Measurements from ENCODE around the gene KRTAP10-5.
"Not testable (repeated sequence)": the region's sequence is repeated elsewhere in the genome, so short reads cannot be mapped to it uniquely, and the experiment has no call there.

Gene KRTAP10-5, protein sequence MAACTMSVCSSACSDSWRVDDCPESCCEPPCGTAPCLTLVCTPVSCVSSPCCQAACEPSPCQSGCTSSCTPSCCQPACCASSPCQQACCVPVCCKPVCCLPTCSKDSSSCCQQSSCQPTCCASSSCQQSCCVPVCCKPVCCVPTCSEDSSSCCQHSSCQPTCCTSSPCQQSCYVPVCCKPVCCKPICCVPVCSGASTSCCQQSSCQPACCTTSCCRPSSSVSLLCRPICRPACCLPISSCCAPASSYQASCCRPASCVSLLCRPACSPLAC

DNA sequence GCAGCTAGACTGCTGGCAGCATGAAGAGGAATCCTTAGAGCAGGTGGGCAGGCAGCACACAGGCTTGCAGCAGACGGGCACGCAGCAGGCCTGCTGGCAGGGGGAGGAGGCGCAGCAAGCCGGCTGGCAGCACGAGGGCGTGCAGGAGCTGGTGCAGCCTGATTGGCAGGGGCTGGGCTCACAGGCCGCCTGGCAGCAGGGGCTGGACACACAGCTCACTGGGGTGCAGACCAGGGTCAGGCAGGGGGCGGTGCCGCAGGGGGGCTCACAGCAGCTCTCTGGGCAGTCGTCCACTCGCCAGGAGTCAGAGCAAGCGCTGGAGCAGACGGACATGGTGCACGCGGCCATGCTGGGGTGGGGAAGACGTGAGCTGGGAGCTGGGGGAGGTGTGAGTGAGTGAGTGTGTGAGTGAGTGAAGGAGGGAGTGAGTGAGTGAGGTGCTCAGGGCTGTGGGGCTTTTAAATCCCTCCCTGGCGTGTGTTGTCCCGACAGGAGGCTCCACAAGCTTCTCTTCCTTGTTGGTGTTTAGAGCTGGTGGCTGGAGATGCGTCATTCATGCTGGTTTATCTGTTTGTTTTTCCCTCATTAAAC lies at the start of gene KRTAP10-5:
TSS of gene KRTAP10-5 (minus strand) at position 374 of the 591 bp plus-strand sequence. CDS start at position 348, 26 bp downstream.
- H2AFZ ChIP-seq (ENCODE audit: low read depth, low read length); H3K9me3 ChIP-seq (ENCODE audit: low read length); H3K36me3 ChIP-seq (ENCODE audit: insufficient read depth, low read length); H3K4me1 ChIP-seq (ENCODE audit: insufficient read depth, low read length); H3K27me3 ChIP-seq (ENCODE audit: insufficient read depth, low read length); H3K4me3 ChIP-seq (ENCODE audit: low read length): not testable (repeated sequence)

DNA sequence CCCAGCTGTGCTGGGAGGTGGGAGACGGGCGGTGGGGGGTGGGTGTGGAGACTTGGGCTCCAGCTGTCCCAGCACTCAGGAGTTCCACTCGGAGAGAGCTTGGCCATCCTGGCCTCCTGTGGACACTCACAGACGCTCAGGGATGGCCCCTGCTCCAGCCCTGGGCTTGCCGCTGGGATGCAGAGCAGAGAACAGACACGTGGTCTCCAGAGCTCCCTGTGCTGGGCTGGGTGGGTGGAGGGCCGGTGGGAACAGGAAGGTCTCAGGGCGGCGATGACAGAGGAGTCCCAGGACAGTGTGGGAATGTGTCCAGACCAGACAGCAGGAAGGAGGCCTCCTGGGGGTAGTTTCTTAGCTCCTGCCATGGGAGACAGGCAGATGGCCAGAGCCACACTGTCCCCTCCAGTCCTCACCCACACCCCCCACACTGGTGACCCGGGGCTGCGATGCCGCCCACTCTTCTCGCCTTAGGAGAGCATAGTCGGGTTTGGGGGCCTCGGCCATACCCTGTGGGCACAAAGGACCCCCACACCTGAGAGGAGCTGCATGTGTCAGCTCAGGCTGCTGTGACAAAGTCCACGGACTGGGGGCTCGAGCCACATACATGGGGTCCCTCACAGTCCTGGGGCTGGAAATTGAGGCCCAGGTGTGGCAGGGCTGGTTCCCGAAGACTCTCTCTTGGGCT lies 48.4 kb upstream of the KRTAP10-5 start:
- Histone ChIP-seq H3K4me3 (ENCODE audit: low read length) (no peak overlapping the region), H3K27me3 (ENCODE audit: insufficient read depth, low read length) (no peaks in the 10 kb centered on the region), H3K4me1 (ENCODE audit: insufficient read depth, low read length) (no peaks in the 10 kb centered on the region), H3K36me3 (ENCODE audit: insufficient read depth, low read length) (no peaks in the 10 kb centered on the region), H2AFZ (ENCODE audit: low read depth, low read length) (no peak overlapping the region), H3K9me3 (ENCODE audit: low read length) (peaks cover 2% of the 10 kb centered on the region)

DNA sequence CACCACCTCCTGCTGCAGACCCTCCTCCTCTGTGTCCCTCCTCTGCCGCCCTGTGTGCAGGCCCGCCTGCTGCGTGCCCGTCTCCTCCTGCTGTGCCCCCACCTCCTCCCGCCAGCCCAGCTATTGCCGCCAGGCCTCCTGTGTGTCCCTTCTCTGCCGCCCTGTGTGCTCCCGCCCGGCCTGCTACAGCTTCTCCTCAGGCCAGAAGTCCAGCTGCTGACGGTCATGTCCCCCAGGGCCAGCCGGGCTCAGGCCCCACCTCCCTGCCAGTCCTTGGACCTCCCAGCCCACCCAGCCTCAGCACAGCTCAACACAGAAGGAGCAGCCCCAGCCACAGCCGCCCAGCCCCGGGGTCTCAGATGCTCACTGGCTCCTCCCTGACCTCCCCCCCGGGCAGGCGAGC lies 47.4 kb upstream of the KRTAP10-5 start:
- H3K4me3 ChIP-seq (ENCODE audit: low read length); H3K4me1 ChIP-seq (ENCODE audit: insufficient read depth, low read length); H3K9me3 ChIP-seq (ENCODE audit: low read length); H2AFZ ChIP-seq (ENCODE audit: low read depth, low read length); H3K36me3 ChIP-seq (ENCODE audit: insufficient read depth, low read length); H3K27me3 ChIP-seq (ENCODE audit: insufficient read depth, low read length): not testable (repeated sequence)

DNA sequence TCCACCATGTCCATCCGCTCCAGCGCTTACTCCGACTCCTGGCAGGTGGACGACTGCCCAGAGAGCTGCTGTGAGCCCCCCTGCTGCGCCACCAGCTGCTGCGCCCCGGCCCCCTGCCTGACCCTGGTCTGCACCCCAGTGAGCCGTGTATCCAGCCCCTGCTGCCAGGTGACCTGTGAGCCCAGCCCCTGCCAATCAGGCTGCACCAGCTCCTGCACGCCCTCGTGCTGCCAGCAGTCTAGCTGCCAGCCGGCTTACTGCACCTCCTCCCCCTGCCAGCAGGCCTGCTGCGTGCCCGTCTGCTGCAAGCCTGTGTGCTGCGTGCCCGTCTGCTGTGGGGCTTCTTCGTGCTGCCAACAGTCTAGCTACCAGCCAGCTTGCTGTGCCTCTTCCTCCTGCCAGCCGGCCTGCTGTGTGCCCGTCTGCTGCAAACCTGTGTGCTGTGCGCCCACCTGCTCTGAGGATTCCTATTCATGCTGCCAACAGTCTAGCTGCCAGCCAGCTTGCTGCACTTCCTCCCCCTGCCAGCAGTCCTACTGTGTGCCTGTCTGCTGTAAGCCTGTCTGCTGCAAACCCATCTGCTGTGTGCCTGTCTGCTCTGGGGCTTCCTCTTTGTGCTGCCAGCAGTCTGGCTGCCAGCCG lies 46.9 kb upstream of the KRTAP10-5 start:
- not testable (repeated sequence) for H2AFZ ChIP-seq (ENCODE audit: low read depth, low read length); H3K4me1 ChIP-seq (ENCODE audit: insufficient read depth, low read length); H3K4me3 ChIP-seq (ENCODE audit: low read length); H3K27me3 ChIP-seq (ENCODE audit: insufficient read depth, low read length); H3K36me3 ChIP-seq (ENCODE audit: insufficient read depth, low read length); H3K9me3 ChIP-seq (ENCODE audit: low read length)

DNA sequence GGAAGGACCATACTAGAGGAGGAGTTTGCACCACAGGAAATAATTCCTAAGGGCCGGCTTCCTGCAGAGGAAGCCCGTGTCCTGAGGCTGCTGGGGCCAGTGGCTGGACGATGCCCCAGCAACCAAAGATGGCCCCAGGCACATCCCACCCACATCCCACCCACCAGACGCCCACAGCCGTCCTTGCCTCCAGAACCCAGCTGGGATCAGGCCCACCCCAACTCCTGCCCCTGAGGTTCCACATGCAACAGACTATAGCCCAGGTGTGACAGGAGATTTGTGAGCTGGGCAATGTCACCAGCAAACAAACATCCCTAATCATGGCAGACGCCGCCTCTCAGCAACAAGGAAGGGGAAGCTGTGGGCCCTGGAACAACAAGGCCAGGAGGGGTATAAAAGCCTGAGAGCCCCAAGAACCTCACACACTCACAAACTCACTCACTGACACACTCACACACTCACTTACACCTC lies 46.3 kb upstream of the KRTAP10-5 start, which contains the start of gene KRTAP10-9:
TSS of gene KRTAP10-9 (plus strand) at position 421 of the 471 bp plus-strand sequence. CDS start 79 bp downstream, outside the sequence.
- peaks cover 2% of the 10 kb centered on the region for H3K9me3 ChIP-seq (ENCODE audit: low read length)
- no peaks in the 10 kb centered on the region for H3K36me3 ChIP-seq (ENCODE audit: insufficient read depth, low read length)
- H3K4me3 ChIP-seq (ENCODE audit: low read length): no peak within 1 kb of the TSS
- no peaks in the 10 kb centered on the region for H3K4me1 ChIP-seq (ENCODE audit: insufficient read depth, low read length)
- H3K27me3 ChIP-seq (ENCODE audit: insufficient read depth, low read length): no peaks in the 10 kb centered on the region
- H2AFZ ChIP-seq (ENCODE audit: low read depth, low read length): no peak within 1 kb of the TSS

DNA sequence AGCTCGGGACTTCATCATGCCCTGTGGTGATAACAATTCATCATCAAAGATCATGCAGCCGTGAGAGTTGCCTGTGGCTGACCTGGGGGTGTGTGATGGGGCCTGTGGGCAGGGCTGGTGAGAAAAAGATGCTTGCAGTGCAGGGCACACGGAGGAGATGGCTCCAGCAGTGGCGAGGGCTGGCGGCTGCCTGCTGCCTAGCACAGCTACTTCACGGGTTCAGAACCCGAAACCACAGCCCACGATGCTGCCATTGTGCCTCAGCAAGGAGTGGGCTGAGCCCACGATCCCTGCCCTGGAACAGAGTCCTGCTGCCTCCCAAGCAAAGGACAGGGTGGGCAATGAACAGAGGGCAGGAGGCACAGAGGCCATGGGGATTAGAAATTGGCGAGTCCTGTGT lies 45.9 kb upstream of the KRTAP10-5 start:
- H3K36me3 ChIP-seq (ENCODE audit: insufficient read depth, low read length): no peaks in the 10 kb centered on the region
- no peak overlapping the region for H2AFZ ChIP-seq (ENCODE audit: low read depth, low read length)
- H3K4me1 ChIP-seq (ENCODE audit: insufficient read depth, low read length): no peaks in the 10 kb centered on the region
- H3K27me3 ChIP-seq (ENCODE audit: insufficient read depth, low read length): no peaks in the 10 kb centered on the region
- H3K9me3 ChIP-seq (ENCODE audit: low read length): peaks cover 2% of the 10 kb centered on the region
- no peak overlapping the region for H3K4me3 ChIP-seq (ENCODE audit: low read length)

DNA sequence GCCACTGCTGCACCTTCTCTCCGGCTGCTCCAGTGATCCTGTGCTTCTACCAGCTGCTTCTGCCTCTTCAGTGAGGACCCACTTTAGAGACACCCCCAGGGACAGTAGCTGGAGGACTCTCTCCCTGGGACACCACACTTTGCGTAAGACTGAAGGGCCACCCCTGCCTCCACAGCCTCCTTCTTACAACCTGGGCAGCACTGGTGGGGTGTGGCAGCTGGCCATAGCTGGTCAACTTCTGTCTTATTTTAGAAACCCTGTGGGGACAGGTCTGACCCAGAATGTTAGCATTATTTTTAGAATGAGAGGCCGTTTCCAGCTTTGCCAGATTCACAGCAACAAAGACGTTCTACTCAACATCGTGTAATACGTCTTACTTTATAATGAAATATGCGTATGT lies 45.4 kb upstream of the KRTAP10-5 start:
- peaks cover 2% of the 10 kb centered on the region for H3K9me3 ChIP-seq (ENCODE audit: low read length)
- no peaks in the 10 kb centered on the region for H3K27me3 ChIP-seq (ENCODE audit: insufficient read depth, low read length)
- H2AFZ ChIP-seq (ENCODE audit: low read depth, low read length): no peak overlapping the region
- no peak overlapping the region for H3K4me3 ChIP-seq (ENCODE audit: low read length)
- no peaks in the 10 kb centered on the region for H3K36me3 ChIP-seq (ENCODE audit: insufficient read depth, low read length)
- H3K4me1 ChIP-seq (ENCODE audit: insufficient read depth, low read length): no peaks in the 10 kb centered on the region

DNA sequence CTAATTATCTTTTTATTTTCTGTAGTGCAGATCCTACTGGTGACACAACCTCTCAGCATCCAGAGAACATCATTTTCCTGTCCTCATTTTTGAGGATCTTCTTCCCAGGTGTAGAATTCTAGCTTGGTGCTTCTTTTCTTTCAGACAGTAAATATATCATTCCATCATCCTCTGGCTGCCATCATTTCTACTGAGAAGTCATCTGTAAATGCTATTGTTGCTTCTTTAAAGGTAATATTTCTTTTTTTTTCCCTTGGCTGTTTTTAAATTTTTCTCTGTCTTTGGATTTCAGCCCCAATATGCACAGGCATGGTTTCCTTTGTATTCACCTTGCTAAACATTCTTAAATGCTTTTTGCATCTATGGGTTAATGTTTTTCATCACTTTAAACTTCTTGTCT lies 43.2 kb upstream of the KRTAP10-5 start:
- no peaks in the 10 kb centered on the region for H3K9me3 ChIP-seq (ENCODE audit: low read length)
- no peaks in the 10 kb centered on the region for H3K36me3 ChIP-seq (ENCODE audit: insufficient read depth, low read length)
- no peaks in the 10 kb centered on the region for H3K27me3 ChIP-seq (ENCODE audit: insufficient read depth, low read length)
- no peaks in the 10 kb centered on the region for H3K4me1 ChIP-seq (ENCODE audit: insufficient read depth, low read length)
- H3K4me3 ChIP-seq (ENCODE audit: low read length): no peak overlapping the region
- no peak overlapping the region for H2AFZ ChIP-seq (ENCODE audit: low read depth, low read length)

DNA sequence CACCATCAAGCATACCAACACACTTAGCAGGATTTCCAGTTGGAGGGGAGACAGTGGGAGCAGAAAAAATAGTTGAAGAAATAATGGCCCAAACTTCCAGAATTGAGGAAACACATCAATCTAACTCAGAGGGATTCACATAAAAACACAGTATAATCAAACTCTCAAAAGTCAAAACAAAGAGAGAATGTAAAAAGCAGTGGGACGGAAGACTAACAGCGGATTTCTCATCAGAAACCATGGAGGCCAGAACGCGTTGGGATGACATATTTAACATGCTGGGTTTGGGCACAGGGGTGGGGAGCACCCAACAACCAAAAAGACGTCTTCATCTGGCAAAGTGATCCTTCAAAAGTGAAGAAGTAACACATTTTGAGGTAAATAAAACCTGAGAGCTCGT lies 39.5 kb upstream of the KRTAP10-5 start:
- Histone ChIP-seq H3K4me3 (ENCODE audit: low read length) (no peak overlapping the region), H3K9me3 (ENCODE audit: low read length) (no peaks in the 10 kb centered on the region), H2AFZ (ENCODE audit: low read depth, low read length) (no peak overlapping the region), H3K36me3 (ENCODE audit: insufficient read depth, low read length) (no peaks in the 10 kb centered on the region), H3K27me3 (ENCODE audit: insufficient read depth, low read length) (no peaks in the 10 kb centered on the region), H3K4me1 (ENCODE audit: insufficient read depth, low read length) (no peaks in the 10 kb centered on the region)

DNA sequence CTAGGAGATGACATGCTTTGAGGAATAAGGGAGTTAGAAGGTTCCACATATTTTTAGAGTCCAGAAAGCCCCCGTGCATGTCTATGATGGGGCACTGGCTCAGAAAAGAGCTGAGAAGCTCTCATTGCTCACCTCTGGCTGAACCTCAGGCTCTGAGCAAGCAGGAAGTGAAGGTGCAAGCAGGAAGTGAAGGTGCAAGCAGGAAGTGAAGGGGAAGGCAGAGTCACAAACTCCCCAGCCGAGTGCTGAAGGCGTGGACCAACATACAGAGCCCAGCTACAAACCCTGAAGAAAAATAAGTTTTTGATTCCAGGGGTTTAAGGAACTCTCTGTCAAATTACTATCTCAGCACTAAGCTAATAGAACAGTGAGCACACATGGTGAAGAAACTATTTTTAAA lies 38.5 kb upstream of the KRTAP10-5 start:
- Histone ChIP-seq H3K4me1 (ENCODE audit: insufficient read depth, low read length) (no peaks in the 10 kb centered on the region), H3K36me3 (ENCODE audit: insufficient read depth, low read length) (no peaks in the 10 kb centered on the region), H3K27me3 (ENCODE audit: insufficient read depth, low read length) (no peaks in the 10 kb centered on the region), H3K9me3 (ENCODE audit: low read length) (no peaks in the 10 kb centered on the region), H2AFZ (ENCODE audit: low read depth, low read length) (no peak overlapping the region), H3K4me3 (ENCODE audit: low read length) (no peak overlapping the region)

DNA sequence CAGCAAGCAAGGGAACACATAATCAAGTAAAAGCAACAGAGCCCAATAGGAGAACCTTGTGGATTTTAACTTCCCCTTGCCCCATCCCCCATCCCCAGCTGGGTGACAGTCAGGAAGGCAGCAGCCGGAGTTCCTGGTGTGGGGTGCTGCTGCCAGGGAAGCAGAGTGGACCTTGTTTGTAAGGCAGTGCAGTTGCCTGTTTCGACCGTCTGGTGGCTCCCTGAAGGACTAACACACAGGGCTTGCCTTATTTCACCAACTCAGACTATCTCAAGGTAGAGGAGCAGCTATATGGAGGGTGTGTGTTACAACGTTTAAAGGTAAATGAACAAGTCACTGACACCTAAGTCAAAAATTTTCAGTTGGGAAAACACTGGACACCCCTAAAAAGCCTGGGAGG lies 38.1 kb upstream of the KRTAP10-5 start:
- Histone ChIP-seq H3K36me3 (ENCODE audit: insufficient read depth, low read length) (no peaks in the 10 kb centered on the region), H2AFZ (ENCODE audit: low read depth, low read length) (no peak overlapping the region), H3K27me3 (ENCODE audit: insufficient read depth, low read length) (no peaks in the 10 kb centered on the region), H3K4me1 (ENCODE audit: insufficient read depth, low read length) (no peaks in the 10 kb centered on the region), H3K4me3 (ENCODE audit: low read length) (no peak overlapping the region), H3K9me3 (ENCODE audit: low read length) (no peaks in the 10 kb centered on the region)

DNA sequence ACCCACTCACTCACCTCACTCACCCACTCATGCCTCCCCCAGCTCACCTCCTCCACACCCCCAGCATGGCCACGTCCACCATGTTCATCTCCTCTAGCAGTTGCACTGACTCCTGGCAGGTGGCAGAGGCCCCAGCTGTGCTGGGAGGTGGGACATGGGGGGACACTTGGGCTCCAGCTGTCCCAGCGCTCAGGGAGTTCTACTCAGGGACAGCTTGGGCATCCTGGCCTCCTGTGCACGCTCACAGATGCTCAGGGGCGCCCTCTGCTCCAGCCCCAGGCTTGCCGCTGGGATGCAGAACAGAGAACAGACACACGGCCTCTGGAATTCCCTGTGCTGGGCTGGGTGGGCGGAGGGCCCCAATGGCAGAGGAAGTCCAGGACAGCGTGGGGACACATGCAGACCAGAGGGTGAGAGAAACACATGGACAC lies 36.7 kb upstream of the KRTAP10-5 start:
- no peak overlapping the region for H3K4me3 ChIP-seq (ENCODE audit: low read length)
- no peaks in the 10 kb centered on the region for H3K9me3 ChIP-seq (ENCODE audit: low read length)
- no peaks in the 10 kb centered on the region for H3K4me1 ChIP-seq (ENCODE audit: insufficient read depth, low read length)
- H2AFZ ChIP-seq (ENCODE audit: low read depth, low read length): no peak overlapping the region
- H3K27me3 ChIP-seq (ENCODE audit: insufficient read depth, low read length): no peaks in the 10 kb centered on the region
- H3K36me3 ChIP-seq (ENCODE audit: insufficient read depth, low read length): no peaks in the 10 kb centered on the region

DNA sequence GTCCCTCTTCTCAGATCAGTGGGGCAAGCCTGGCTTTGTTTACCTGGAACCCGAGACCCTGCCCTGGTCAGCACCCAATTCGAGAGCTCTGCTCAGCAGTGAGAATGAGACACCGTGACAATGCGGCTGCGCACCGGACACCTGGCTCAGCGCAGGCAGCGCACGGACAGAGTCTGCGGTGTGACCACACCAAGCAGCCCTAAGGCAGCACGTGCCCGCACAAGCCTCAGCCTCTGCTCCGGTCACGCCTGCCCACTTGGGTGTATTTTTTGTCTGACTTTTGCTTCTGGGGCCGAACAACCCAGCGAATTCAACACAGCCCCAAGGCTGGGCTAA lies 36.2 kb upstream of the KRTAP10-5 start:
- no peak overlapping the region for H3K4me3 ChIP-seq (ENCODE audit: low read length)
- no peaks in the 10 kb centered on the region for H3K36me3 ChIP-seq (ENCODE audit: insufficient read depth, low read length)
- no peaks in the 10 kb centered on the region for H3K4me1 ChIP-seq (ENCODE audit: insufficient read depth, low read length)
- H2AFZ ChIP-seq (ENCODE audit: low read depth, low read length): no peak overlapping the region
- peaks cover 3% of the 10 kb centered on the region for H3K9me3 ChIP-seq (ENCODE audit: low read length)
- H3K27me3 ChIP-seq (ENCODE audit: insufficient read depth, low read length): no peaks in the 10 kb centered on the region

Data from neuron (in vitro differentiated cells).